ENCODE measurements around the gene TBC1D10A. TPM values are rescaled to one million over a fixed set of nuclear protein-coding genes. Genes with fewer than 3 reads are reported as not detected.
A peak's percentile ranks its signal among the peaks of the same experiment; 100 is the strongest.

TBC1D10A gene
- total RNA-seq, 2 donors from 2014 or later: 34.3 to 35.8 TPM

GRCh38 chr22:30336752-30337460 is 10.2 kb upstream of the TBC1D10A start:
- H3K9ac ChIP-seq (ENCODE audit: low read depth in 2 of 2, low read length in 2 of 2): no peak overlapping the region
- DNase-seq: no peak
- intact Hi-C loops (cut with DNase I): no loop called here
- no peak overlapping the region for H3K4me3 ChIP-seq
- H3K36me3 ChIP-seq: peaks cover 71% of the 10 kb centered on the region
- peaks cover 3% of the 10 kb centered on the region for H3K4me1 ChIP-seq
- TF ChIP-seq, protein P1, sequence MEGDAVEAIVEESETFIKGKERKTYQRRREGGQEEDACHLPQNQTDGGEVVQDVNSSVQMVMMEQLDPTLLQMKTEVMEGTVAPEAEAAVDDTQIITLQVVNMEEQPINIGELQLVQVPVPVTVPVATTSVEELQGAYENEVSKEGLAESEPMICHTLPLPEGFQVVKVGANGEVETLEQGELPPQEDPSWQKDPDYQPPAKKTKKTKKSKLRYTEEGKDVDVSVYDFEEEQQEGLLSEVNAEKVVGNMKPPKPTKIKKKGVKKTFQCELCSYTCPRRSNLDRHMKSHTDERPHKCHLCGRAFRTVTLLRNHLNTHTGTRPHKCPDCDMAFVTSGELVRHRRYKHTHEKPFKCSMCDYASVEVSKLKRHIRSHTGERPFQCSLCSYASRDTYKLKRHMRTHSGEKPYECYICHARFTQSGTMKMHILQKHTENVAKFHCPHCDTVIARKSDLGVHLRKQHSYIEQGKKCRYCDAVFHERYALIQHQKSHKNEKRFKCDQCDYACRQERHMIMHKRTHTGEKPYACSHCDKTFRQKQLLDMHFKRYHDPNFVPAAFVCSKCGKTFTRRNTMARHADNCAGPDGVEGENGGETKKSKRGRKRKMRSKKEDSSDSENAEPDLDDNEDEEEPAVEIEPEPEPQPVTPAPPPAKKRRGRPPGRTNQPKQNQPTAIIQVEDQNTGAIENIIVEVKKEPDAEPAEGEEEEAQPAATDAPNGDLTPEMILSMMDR (IDR thresholded peaks at IDR 0.05): no peak
- no peaks in the 10 kb centered on the region for H3K9me3 ChIP-seq
- no peaks in the 10 kb centered on the region for H3K27me3 ChIP-seq
- no peak overlapping the region for H3K27ac ChIP-seq

- Histone ChIP-seq H3K4me3 (no peak overlapping the region), H3K36me3 (peaks cover 57% of the 10 kb centered on the region), H3K9ac (ENCODE audit: low read depth in 2 of 2, low read length in 2 of 2) (no peak overlapping the region), H3K27me3 (no peaks in the 10 kb centered on the region), H3K9me3 (no peaks in the 10 kb centered on the region), H3K4me1 (peaks cover 3% of the 10 kb centered on the region), H3K27ac (no peak overlapping the region)
- TF ChIP-seq, protein P1 (IDR thresholded peaks at IDR 0.05): no peak
- intact Hi-C loops (cut with DNase I): no loop called here
- no peak for DNase-seq
Observed at GRCh38 chr22:30335236-30335635, 8.5 kb upstream of the TBC1D10A start.

DNA sequence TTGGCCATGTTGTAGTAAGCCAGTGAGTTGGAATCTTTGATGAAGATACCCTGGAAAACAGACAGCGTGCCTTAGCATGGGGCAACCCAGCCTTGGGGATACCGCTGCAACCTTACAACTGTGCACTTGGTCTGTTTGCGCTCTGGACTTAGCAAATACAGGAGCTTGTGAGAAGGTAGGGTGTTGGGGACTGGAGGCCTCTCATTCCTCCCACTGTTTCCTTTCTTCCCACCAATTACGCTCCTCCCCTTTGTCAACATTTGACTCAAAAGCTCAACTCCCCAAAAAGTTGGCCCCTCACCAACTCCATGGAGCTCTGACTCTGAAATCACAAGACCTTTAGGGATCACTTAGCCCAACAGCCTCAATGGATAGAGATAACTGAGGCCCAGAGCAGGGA is 7.9 kb upstream of the TBC1D10A start:
- TF ChIP-seq, protein P1 (IDR thresholded peaks at IDR 0.05): no peak
- no peak for DNase-seq
- Histone ChIP-seq H3K9ac (ENCODE audit: low read depth in 2 of 2, low read length in 2 of 2) (no peak overlapping the region), H3K27me3 (no peaks in the 10 kb centered on the region), H3K4me1 (peaks cover 3% of the 10 kb centered on the region), H3K27ac (no peak overlapping the region), H3K4me3 (no peak overlapping the region), H3K36me3 (peaks cover 53% of the 10 kb centered on the region), H3K9me3 (no peaks in the 10 kb centered on the region)
- intact Hi-C loops (cut with DNase I): no loop called here

DNA sequence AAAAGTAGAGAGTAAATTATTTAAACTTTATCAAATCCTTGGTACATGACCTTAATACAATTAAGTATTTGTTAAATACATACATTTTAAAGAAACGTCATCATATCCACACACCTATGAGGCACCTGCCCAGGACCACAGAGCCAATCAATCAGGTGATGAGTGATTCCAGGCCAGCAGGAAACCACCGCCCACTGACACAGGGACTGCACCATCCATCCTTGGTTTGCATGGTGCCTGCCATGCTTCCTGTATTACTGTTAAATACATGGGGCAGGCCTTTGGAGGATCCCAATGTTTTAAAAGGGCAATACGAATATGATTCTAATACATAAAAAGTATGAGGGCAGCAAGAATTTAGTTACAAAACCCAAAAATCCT is 7.0 kb upstream of the TBC1D10A start:
- TF ChIP-seq, protein P1 (IDR thresholded peaks at IDR 0.05): no peak
- Histone ChIP-seq H3K9ac (ENCODE audit: low read depth in 2 of 2, low read length in 2 of 2) (no peak overlapping the region), H3K4me1 (peaks cover 3% of the 10 kb centered on the region), H3K36me3 (peaks cover 44% of the 10 kb centered on the region), H3K9me3 (no peaks in the 10 kb centered on the region), H3K4me3 (no peak overlapping the region), H3K27ac (peak overlapping the region; percentile 54), H3K27me3 (no peaks in the 10 kb centered on the region)
- intact Hi-C loops (cut with DNase I): no loop called here
- DNase-seq: no peak

GRCh38 chr22:30332994-30333706 is 6.4 kb upstream of the TBC1D10A start:
- peaks cover 3% of the 10 kb centered on the region for H3K4me1 ChIP-seq
- DNase-seq: peak; percentile 56
- intact Hi-C loops (cut with DNase I): no loop called here
- TF ChIP-seq, protein P1 (IDR thresholded peaks at IDR 0.05): no peak
- H3K27me3 ChIP-seq: no peaks in the 10 kb centered on the region
- no peaks in the 10 kb centered on the region for H3K9me3 ChIP-seq
- H3K4me3 ChIP-seq: no peak overlapping the region
- peak overlapping the region; percentile 54 for H3K27ac ChIP-seq
- H3K9ac ChIP-seq (ENCODE audit: low read depth in 2 of 2, low read length in 2 of 2): peak overlapping the region in 1 of 2 donors; percentile 37
- H3K36me3 ChIP-seq: peaks cover 39% of the 10 kb centered on the region

Data from colonic mucosa (tissue), 4 donors.